Neuron (in vitro differentiated cells): ENCODE data around the gene CCM2.

ENCODE experiments used
- H2AFZ ChIP-seq: one replicate; pipeline ENCODE4 v1.6.1; 2013; ENCODE audit warnings: low read depth, mild to moderate bottlenecking, inconsistent platforms, low read length, moderate library complexity
- H3K27me3 ChIP-seq: one replicate; pipeline ENCODE4 v1.6.1; 2013; ENCODE audit warnings: low read length; ENCODE audit not compliant: insufficient read depth
- H3K36me3 ChIP-seq: one replicate; pipeline ENCODE4 v1.6.1; 2013; ENCODE audit warnings: low read length; ENCODE audit not compliant: insufficient read depth
- H3K4me1 ChIP-seq: one replicate; pipeline ENCODE4 v1.6.1; 2013; ENCODE audit warnings: low read length; ENCODE audit not compliant: insufficient read depth
- H3K4me3 ChIP-seq: 2 replicates; pipeline ENCODE4 v1.5.1; 2013; ENCODE audit warnings: mild to moderate bottlenecking, low read length, moderate library complexity
- H3K9me3 ChIP-seq: one replicate; pipeline ENCODE4 v1.6.1; 2013; ENCODE audit warnings: low read length

Gene CCM2

DNA sequence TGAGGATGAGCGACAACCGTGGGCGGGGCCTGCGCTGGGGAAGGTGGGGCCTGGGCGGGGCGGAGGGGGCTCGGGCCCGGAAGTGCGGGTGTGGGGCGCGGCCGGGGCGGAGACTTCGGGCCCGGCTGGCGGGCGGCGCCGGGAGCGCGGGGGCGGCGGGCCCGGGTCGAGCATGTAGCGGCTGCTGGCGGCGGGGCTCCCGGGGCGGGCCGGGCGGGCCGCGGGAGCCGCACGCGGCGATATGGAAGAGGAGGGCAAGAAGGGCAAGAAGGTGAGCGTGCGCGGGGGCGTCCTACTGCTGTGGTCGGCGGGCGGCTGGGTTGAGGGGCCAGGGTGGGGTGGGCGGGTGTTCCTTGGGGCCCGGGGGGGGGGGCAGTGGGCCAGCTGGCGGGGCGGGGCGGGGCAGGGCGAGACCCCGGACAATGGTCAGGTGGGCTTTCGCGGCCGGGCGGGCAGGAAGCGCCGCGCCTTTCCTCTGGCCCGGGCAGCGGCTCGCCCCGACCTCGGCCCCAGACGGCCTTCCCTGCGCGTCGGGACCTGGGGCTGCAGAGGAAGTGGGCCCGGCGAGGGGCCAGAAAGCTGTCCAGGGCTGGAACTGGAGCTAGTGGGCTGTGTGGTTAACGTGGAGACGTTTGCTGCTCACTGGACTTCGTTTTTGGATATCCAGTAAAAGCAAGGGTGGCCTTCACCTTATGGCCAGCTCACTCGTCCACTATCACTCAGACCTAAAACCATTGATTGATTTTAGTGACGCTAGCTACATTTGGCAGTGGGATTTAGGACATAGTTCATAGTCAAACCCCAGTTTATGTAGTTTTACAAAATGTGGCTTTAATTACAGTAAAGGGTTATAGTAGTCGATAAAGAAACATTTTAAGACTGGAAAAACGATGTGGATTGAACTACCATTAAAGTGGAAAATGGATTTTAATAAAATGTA, at the start of gene CCM2:
Gene CCM2 (plus strand): TSS at position 109 of the 940 bp plus-strand sequence. CDS start 133 bp downstream, at position 242.
- peak within 1 kb of the TSS; percentile 84 for H2AFZ ChIP-seq
- peaks cover 11% of the 10 kb centered on the region for H3K4me1 ChIP-seq
- H3K9me3 ChIP-seq = no peaks in the 10 kb centered on the region
- H3K4me3 ChIP-seq = peak within 1 kb of the TSS; percentile 65
- peaks cover 3% of the 10 kb centered on the region for H3K36me3 ChIP-seq
- H3K27me3 ChIP-seq = no peaks in the 10 kb centered on the region

DNA sequence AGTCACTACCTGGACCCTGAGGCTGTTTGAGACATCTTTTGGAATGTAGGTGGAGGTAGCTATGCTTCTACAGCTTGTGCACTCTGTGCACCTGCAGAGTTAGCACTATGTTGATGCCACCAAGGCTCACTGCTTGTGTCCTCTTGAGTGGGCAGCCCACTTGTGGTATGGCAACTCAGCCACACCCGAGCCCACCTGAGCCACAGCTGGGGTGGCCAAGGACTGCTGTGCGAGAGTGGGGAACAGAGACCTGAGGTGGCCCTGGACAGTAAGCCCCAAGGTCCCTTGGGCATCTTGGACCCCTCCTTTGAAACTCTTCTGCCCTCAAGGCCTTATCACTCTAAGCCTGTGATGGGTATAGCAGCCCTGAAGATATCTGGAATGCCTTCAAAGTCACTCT, 46.8 kb upstream of the CCM2 start:
- Histone ChIP-seq H3K27me3 (no peaks in the 10 kb centered on the region), H3K36me3 (no peaks in the 10 kb centered on the region), H3K9me3 (peaks cover 2% of the 10 kb centered on the region), H3K4me3 (no peak overlapping the region), H2AFZ (no peak overlapping the region), H3K4me1 (peaks cover 4% of the 10 kb centered on the region)

DNA sequence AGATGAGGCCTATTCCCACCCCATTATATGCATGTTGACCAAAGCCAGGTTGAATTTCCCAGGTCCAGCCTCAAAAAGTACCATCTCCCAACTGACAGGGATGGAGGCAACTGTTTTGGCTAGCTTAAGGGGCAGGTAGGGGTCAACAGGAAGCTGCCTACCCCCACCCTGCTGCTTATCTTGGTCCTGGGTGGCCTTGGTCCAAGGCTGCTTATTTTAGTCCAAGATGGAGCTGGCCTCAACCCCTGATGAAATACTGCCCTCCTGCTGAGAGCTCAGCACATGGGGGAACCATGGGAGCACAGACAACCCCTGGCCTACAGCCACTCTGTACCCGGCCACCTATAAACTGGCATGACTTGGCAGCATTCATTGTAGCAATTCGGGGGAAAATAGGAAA, 44.3 kb upstream of the CCM2 start:
- no peak overlapping the region for H2AFZ ChIP-seq
- H3K4me1 ChIP-seq = peaks cover 4% of the 10 kb centered on the region
- H3K27me3 ChIP-seq = no peaks in the 10 kb centered on the region
- no peak overlapping the region for H3K4me3 ChIP-seq
- H3K9me3 ChIP-seq = peaks cover 2% of the 10 kb centered on the region
- no peaks in the 10 kb centered on the region for H3K36me3 ChIP-seq

DNA sequence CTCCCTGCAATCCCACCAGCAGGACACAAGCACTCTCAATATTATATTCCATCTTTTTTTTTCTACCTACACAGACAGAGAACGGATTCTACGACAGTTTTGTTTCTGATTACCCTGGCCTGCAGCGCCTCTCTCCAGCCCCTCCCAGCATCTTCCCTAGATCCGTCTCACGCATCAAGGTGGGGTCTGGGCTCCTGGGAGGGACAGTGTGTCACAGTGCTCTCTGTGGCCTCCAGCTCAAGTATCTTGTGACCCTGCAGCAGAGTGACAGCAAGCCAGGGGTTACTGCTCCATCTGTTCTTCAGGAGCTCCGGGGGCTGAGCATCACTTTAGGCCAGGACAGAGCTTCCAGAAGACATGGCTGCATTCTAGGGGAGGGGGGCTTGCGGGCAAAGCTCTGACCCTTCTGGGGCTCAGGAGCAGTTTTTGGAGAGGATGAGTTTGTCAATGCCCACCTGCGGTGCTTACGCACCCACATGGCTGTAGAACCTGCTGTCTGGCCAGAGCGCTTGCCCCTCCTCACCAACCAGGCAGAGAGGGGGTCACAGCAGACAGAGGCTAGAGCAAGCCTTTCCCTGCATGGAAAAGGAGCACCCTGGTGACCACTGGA, 43.7 kb upstream of the CCM2 start:
- Histone ChIP-seq H3K9me3 (peaks cover 2% of the 10 kb centered on the region), H3K4me1 (peaks cover 4% of the 10 kb centered on the region), H3K27me3 (no peaks in the 10 kb centered on the region), H3K36me3 (no peaks in the 10 kb centered on the region), H2AFZ (no peak overlapping the region), H3K4me3 (no peak overlapping the region)

DNA sequence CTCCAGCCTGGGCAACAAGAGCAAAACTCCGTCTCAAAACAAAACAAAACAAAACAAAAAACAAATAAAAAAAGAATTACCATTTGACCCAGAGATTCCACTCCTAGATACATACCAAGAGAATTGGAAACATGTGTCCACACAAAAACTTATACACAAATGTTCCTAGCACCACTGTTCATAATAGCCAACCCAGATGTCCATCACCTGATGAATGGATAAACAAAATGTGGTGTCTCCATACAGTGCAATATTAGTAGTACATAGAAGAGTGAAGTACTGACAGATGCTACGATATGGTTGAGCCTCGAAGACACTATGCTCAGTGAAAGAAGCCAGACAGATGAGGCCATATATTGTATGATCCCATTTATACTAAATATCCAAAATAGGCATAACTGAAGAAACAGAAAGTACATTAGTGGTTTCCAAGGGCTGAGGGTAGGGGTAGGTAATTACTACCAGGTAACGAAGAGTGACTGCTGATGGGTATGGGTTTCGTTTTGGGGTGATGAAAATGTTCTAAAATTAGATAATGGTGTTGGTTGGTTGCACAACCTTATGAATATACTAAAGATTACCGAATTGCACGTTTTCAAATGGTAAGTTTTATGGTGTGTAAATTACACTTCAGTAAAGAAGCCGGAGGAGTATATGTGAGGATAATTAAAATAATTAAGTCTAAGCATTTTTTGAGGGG, 41.2 kb upstream of the CCM2 start:
- no peak overlapping the region for H2AFZ ChIP-seq
- peaks cover 4% of the 10 kb centered on the region for H3K4me1 ChIP-seq
- H3K4me3 ChIP-seq = no peak overlapping the region
- peaks cover 2% of the 10 kb centered on the region for H3K9me3 ChIP-seq
- H3K27me3 ChIP-seq = peaks cover 11% of the 10 kb centered on the region
- H3K36me3 ChIP-seq = no peaks in the 10 kb centered on the region

DNA sequence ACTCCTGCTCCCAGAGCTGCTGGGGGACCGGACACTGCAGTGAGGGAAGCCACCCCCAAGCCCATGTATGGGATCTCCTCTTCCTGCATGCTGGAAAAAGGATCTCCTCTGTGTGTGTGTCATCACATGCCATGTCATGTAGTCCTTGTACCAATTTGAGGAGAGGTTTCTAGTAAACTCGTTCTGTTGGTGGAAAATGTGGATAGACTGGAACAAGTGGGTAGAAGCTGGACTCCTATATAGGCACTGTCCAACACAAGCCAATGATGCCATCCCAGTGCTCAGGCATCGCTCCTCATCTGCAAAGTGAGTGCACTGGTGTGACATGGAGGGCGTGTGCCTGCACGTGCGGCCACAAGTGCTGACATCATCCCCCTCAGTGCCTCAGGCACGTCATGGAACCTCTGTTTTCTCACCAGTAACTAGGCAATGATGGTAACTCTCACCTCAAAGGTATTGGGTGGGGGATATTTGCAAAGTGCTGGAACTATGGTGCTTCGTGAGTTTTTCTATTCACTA, 40.5 kb upstream of the CCM2 start:
- Histone ChIP-seq H3K4me3 (no peak overlapping the region), H3K27me3 (peaks cover 11% of the 10 kb centered on the region), H3K4me1 (peaks cover 4% of the 10 kb centered on the region), H3K9me3 (no peaks in the 10 kb centered on the region), H2AFZ (no peak overlapping the region), H3K36me3 (no peaks in the 10 kb centered on the region)

DNA sequence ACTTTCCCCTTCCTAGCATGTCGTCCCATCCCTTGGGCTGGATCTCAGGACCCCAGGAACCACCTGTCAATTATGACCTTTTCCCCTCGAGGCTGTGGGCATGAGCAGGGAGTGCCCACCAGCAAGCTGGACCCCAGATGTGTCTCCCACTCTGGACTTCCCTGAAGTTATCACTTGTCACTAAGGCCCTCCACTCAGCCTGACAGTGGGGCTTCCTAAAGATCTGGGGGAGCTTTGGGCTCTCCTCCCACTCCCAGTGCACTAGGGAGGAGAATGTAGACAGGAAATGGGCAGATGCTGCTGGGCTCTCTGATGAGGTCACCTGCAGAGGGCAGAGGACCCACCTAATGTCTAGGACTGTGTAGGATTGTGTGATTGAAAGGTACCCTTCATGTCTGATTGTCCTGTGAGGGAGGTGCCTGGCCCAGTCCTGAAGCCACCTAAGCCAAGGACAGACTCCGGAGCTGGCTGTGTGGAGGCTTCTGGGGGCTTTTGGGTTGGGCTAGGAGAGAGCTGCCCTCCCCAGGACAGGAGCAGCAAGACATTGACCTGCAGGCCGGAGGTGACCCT, 39.9 kb upstream of the CCM2 start:
- Histone ChIP-seq H3K27me3 (peaks cover 11% of the 10 kb centered on the region), H2AFZ (no peak overlapping the region), H3K9me3 (no peaks in the 10 kb centered on the region), H3K4me1 (peaks cover 4% of the 10 kb centered on the region), H3K4me3 (no peak overlapping the region), H3K36me3 (no peaks in the 10 kb centered on the region)

DNA sequence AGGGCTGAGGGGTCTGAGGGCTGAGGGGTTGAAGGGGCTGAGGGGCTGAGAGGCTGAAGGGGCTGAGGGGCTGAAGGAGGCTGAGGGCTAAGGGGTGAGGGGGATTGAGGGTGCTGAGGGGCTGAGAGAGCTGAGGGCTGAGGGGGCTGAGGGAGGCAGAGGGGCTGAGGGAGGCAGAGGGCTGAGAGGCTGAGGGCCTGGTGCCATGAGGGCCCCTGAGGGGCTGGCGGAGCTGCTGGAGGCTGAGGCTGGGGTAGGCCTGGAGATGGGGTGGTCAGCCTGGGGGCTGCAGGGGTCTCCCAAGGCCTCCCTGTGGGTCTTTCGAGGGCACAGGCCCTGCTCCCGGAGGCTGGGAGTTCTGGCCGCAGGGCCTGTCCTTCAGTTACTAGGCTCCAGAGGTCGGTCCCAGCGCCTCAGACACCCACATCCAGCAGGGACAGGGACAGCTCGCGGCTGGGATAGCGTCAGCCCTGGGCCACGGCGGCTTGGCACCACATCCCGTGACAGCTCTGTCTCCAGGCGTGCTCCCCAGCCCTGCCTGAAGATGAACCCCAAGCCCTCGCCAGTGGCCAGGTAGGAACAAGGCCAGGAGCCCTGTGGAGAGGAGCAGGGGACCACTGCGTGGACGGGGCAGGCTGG, 38.0 kb upstream of the CCM2 start:
- Histone ChIP-seq H3K27me3 (peaks cover 11% of the 10 kb centered on the region), H3K4me1 (no peaks in the 10 kb centered on the region), H3K9me3 (no peaks in the 10 kb centered on the region), H2AFZ (no peak overlapping the region), H3K4me3 (no peak overlapping the region), H3K36me3 (no peaks in the 10 kb centered on the region)

DNA sequence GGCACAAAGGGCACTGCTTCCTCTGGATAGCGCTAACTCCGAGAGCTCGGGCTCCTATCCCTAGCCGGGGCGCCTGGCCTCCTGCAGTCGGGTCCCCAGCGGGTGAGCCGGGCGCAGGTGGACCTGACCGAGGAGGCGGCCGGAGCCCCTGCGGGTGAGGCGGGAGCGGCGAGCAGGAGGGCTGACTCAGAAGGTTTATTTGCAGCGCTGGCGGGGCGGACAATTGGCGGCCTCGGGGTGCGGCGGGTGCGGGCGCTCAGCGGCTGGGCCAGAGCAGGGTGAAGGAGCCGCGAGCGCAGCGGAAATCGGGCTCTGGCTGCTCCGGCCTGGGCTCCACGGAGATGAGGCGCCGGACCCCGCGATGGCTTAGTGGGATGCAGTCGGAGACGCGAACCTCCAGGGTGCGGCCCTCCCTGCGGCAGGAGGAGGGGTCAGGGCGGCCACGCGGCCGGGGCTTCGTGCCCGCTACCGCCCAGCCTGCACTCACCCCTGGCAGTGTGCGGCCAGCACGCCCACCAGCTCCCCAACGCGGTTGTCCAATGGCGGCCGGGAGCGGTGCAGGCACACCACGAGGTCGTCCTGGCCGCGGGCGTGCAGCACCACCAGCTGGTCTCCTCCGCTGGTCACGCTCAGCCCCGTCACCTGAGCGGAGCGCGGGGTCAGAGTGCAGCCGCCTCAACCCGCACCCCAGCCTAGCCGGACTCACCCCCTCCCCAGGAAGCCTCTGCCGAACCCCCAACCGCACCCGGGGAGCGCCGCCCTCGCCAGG, 37.3 kb upstream of the CCM2 start:
- Histone ChIP-seq H2AFZ (no peak overlapping the region), H3K4me1 (no peaks in the 10 kb centered on the region), H3K4me3 (no peak overlapping the region), H3K36me3 (no peaks in the 10 kb centered on the region), H3K27me3 (peaks cover 11% of the 10 kb centered on the region), H3K9me3 (no peaks in the 10 kb centered on the region)

DNA sequence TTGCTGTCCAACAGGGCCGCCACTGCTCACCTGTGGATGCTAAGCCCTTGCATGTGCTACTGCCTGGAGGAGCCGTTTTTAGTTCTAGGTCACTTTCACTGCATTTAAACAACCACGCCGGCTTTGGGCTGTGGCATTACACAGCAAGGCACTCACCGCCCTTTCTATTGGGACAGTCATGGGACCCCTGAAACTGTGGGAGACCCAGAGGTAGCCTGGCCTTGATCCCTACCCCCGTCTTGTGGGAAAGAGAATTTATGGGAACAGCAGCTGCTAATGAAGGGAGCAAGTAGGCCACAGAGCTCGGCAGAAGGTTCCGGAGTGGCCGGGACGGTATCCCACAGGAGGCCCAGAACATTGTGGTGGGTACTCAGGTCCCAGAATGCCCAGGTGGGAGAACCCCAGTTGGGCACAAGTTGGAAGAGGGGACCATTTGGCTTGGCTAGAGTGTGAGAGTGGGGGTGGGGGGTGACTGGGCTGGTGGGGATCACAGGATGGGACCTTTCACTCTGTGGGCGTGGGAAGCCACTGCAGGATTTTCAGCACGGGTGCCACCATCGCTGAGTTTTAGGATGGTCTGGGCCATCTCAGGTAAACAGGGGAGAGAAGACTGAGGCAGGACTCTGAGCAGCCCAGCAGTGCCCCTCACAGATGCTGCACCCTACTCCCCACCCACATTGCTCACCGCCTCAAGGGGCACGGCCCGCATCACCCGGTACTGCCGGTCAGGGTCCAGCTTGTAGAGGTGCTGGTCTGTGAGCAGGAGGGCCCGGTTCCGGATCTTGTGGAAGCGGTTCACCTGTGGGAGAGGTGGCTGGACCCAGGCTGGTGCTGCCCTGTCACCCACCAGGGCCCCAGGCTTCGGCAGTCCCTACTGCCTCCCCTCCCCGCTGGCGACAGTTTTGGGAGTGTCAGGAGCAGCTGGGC, 36.4 kb upstream of the CCM2 start:
- Histone ChIP-seq H3K4me1 (no peaks in the 10 kb centered on the region), H2AFZ (no peak overlapping the region), H3K9me3 (no peaks in the 10 kb centered on the region), H3K4me3 (no peak overlapping the region), H3K36me3 (no peaks in the 10 kb centered on the region), H3K27me3 (peaks cover 11% of the 10 kb centered on the region)

DNA sequence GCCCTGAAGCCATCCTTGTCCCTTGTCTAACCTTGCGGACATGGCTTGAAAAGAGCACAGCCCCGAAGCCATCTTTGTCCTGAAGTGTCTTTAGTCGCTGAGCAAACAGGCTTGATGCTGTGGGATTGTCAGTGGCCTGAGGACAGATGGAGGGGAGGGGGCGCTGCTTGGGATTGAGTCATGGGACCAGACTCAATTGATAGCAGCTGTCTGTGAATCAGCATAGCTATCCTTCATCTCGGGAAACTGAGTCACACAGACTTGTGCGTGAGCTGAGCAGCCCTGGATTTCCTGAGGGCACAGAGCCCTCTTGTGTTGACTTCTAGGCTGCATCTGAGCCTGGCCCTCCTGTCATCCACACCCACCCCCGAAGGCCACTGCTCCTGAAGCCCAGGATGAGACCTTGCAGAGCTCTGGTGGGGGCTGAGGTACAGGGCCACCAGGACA, 35.6 kb upstream of the CCM2 start:
- H2AFZ ChIP-seq = no peak overlapping the region
- no peaks in the 10 kb centered on the region for H3K4me1 ChIP-seq
- H3K9me3 ChIP-seq = no peaks in the 10 kb centered on the region
- H3K4me3 ChIP-seq = no peak overlapping the region
- H3K27me3 ChIP-seq = peaks cover 11% of the 10 kb centered on the region
- H3K36me3 ChIP-seq = no peaks in the 10 kb centered on the region
